ENCODE results near the gene ZBTB20. TPM values are rescaled to one million over a fixed set of nuclear protein-coding genes. Genes with fewer than 3 reads are reported as not detected.

ZBTB20 gene
- total and polyA plus RNA-seq, 2 donors (not counting 1 experiment from before 2014, with no cell fraction given): 4.0 to 123 TPM

DNA sequence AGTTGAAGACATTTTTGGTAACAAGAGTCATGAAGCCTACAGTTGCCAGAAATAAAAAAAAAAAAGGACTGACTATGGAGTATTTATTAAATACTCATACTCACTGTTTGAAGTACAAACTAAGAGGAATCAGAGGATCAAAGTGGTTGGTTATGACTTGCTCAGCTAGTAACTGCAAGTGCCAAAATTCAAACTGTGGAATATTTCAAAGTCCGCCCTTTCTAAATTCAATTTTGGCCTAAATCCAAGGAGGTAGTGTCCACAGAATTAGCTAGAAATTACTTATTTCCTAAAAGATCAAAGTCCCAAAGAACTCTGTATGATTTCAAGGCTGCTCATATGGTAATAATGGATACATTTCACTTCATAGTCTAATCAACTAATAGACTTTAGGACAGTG is 274.5 kb downstream of the ZBTB20 start:
- Histone ChIP-seq H3K27ac (ENCODE audit: low read length in 2 of 2) (no peak overlapping the region), H3K4me2 (replicated peaks; ENCODE audit: low read depth, low read length, poor library complexity, severe bottlenecking) (no peak overlapping the region), H3K36me3 (replicated peaks in 1 of 2; ENCODE audit: control extremely low read depth in 1 of 2, control insufficient read depth in 1 of 2, extremely low read depth in 1 of 2, insufficient read depth in 2 of 2, low read length in 1 of 2) (no peaks in the 10 kb centered on the region), H2AFZ (ENCODE audit: insufficient read depth, low read depth, low read length, poor library complexity, severe bottlenecking) (no peak overlapping the region), H3K9me3 (ENCODE audit: control extremely low read depth in 1 of 3, control insufficient read depth in 2 of 3, insufficient read depth in 1 of 3, low read length in 2 of 3) (no peaks in the 10 kb centered on the region), H3K4me1 (ENCODE audit: control insufficient read depth in 2 of 2, insufficient read depth in 2 of 2, low read length in 2 of 2) (peaks cover 0 to 5% of the 10 kb centered on the region in 2 donors), H3K79me2 (ENCODE audit: control insufficient read depth, insufficient read depth, low read length) (no peaks in the 10 kb centered on the region), H3K27me3 (replicated peaks in 1 of 4; ENCODE audit: control extremely low read depth in 1 of 4, control insufficient read depth in 3 of 4, insufficient read depth in 4 of 4, low read length in 3 of 4) (no peaks in the 10 kb centered on the region), H3K4me3 (ENCODE audit: control extremely low read depth in 1 of 5, extremely low read depth in 1 of 5, insufficient read depth in 1 of 5, low read depth in 2 of 5, low read length in 4 of 5) (no peak overlapping the region), H4K20me1 (ENCODE audit: control insufficient read depth, insufficient read depth, low read length, poor library complexity, severe bottlenecking) (no peaks in the 10 kb centered on the region), H3K9ac (ENCODE audit: low read length) (no peak overlapping the region)
- WGBS (ENCODE audit: insufficient coverage): no CpG with 5 or more reads among the region's 1 CpG
- H3K27me3 Mint-ChIP-seq: no peaks in the 10 kb centered on the region
- H3K4me3 Mint-ChIP-seq: no peak overlapping the region
- ATAC-seq (ENCODE audit: low read depth) (no peak), DNase-seq (no peak)
- no peaks in the 10 kb centered on the region for H3K9me3 Mint-ChIP-seq (ENCODE audit: insufficient read depth)
- H3K27ac Mint-ChIP-seq: no peak overlapping the region
- no peak for TF ChIP-seq EZH2 (IDR thresholded peaks at IDR 0.05; ENCODE audit: borderline replicate concordance, insufficient read depth, low read depth, low read length, poor library complexity, severe bottlenecking)
- TF ChIP-seq, protein P1, sequence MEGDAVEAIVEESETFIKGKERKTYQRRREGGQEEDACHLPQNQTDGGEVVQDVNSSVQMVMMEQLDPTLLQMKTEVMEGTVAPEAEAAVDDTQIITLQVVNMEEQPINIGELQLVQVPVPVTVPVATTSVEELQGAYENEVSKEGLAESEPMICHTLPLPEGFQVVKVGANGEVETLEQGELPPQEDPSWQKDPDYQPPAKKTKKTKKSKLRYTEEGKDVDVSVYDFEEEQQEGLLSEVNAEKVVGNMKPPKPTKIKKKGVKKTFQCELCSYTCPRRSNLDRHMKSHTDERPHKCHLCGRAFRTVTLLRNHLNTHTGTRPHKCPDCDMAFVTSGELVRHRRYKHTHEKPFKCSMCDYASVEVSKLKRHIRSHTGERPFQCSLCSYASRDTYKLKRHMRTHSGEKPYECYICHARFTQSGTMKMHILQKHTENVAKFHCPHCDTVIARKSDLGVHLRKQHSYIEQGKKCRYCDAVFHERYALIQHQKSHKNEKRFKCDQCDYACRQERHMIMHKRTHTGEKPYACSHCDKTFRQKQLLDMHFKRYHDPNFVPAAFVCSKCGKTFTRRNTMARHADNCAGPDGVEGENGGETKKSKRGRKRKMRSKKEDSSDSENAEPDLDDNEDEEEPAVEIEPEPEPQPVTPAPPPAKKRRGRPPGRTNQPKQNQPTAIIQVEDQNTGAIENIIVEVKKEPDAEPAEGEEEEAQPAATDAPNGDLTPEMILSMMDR (IDR thresholded peaks at IDR 0.05): no peak
- H3K4me1 Mint-ChIP-seq: peaks cover 18% of the 10 kb centered on the region
- ChIA-PET POLR2A (no interaction called here), CTCF (interaction anchor here (0.6 kb wide), 1 partner anchor 32 kb away, joined by 4 read pairs; no protein-coding TSS in a partner anchor)
- intact Hi-C loops (cut with micrococcal nuclease): no loop called here

DNA sequence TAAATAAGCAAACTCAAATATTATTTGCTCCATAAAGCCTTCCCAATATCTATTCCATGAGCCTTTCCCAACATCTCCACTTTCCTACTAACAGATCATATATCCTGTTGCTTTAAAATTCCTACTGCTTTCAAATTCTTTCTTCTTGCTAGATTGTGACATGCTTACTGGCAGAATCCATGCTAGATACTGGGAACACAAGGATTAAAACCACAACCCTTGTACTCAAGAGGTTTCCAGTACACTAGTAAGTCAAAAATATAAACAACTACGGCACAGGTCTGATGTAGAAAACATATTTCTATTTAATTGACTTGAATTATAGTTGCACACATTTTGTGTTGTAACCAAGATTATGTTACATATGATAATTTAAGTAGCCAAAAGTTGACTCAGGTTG is 275.0 kb downstream of the ZBTB20 start:
- no peak overlapping the region for H3K9ac ChIP-seq (ENCODE audit: low read length)
- H2AFZ ChIP-seq (ENCODE audit: insufficient read depth, low read depth, low read length, poor library complexity, severe bottlenecking): no peak overlapping the region
- H3K27ac ChIP-seq (ENCODE audit: low read length in 2 of 2): no peak overlapping the region
- ChIA-PET POLR2A (no interaction called here), CTCF (no interaction called here)
- no peaks in the 10 kb centered on the region for H3K27me3 Mint-ChIP-seq
- H3K4me3 Mint-ChIP-seq: no peak overlapping the region
- TF ChIP-seq, protein P1 (IDR thresholded peaks at IDR 0.05): no peak
- no peak for TF ChIP-seq EZH2 (IDR thresholded peaks at IDR 0.05; ENCODE audit: borderline replicate concordance, insufficient read depth, low read depth, low read length, poor library complexity, severe bottlenecking)
- H3K27ac Mint-ChIP-seq: no peak overlapping the region
- peaks cover 18% of the 10 kb centered on the region for H3K4me1 Mint-ChIP-seq
- WGBS (ENCODE audit: insufficient coverage): no CpG with 5 or more reads among the region's 1 CpG
- H3K36me3 ChIP-seq (replicated peaks in 1 of 2; ENCODE audit: control extremely low read depth in 1 of 2, control insufficient read depth in 1 of 2, extremely low read depth in 1 of 2, insufficient read depth in 2 of 2, low read length in 1 of 2): no peaks in the 10 kb centered on the region
- H3K4me3 ChIP-seq (ENCODE audit: control extremely low read depth in 1 of 5, extremely low read depth in 1 of 5, insufficient read depth in 1 of 5, low read depth in 2 of 5, low read length in 4 of 5): no peak overlapping the region
- no peaks in the 10 kb centered on the region for H3K79me2 ChIP-seq (ENCODE audit: control insufficient read depth, insufficient read depth, low read length)
- peaks cover 0 to 5% of the 10 kb centered on the region in 2 donors for H3K4me1 ChIP-seq (ENCODE audit: control insufficient read depth in 2 of 2, insufficient read depth in 2 of 2, low read length in 2 of 2)
- no peaks in the 10 kb centered on the region for H3K27me3 ChIP-seq (replicated peaks in 1 of 4; ENCODE audit: control extremely low read depth in 1 of 4, control insufficient read depth in 3 of 4, insufficient read depth in 4 of 4, low read length in 3 of 4)
- DNase-seq: no peak
- no peaks in the 10 kb centered on the region for H3K9me3 Mint-ChIP-seq (ENCODE audit: insufficient read depth)
- ATAC-seq (ENCODE audit: low read depth): no peak
- intact Hi-C loops (cut with micrococcal nuclease): no loop called here
- H4K20me1 ChIP-seq (ENCODE audit: control insufficient read depth, insufficient read depth, low read length, poor library complexity, severe bottlenecking): no peaks in the 10 kb centered on the region
- no peak overlapping the region for H3K4me2 ChIP-seq (replicated peaks; ENCODE audit: low read depth, low read length, poor library complexity, severe bottlenecking)
- no peaks in the 10 kb centered on the region for H3K9me3 ChIP-seq (ENCODE audit: control extremely low read depth in 1 of 3, control insufficient read depth in 2 of 3, insufficient read depth in 1 of 3, low read length in 2 of 3)

Data from B cell (primary cell).